Measurements from ENCODE around the gene FNBP1. TPM values are rescaled to one million over a fixed set of nuclear protein-coding genes. Genes with fewer than 3 reads are reported as not detected.

The FNBP1 gene
- total RNA-seq, 1 donor from 2014 or later: 76.6 TPM

DNA sequence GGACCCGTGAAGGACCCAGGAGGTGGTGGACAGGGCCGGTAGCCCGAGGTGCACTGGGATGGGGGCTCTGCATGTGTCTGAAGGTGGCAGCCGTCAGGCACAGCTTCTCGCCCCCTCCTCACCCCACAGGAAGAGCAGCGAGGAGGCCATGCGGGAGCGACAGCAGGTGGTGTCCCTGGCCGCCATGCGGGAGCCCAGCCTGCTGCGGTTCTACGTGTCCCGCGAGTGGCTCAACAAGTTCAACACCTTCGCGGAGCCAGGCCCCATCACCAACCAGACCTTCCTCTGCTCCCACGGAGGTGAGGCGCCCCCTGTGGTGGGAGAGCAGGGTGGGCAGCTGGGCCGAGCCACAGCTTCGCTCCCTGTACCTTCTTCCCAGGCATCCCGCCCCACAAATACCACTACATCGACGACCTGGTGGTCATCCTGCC lies 167.8 kb downstream of the FNBP1 start:
- no peak for DNase-seq

DNA sequence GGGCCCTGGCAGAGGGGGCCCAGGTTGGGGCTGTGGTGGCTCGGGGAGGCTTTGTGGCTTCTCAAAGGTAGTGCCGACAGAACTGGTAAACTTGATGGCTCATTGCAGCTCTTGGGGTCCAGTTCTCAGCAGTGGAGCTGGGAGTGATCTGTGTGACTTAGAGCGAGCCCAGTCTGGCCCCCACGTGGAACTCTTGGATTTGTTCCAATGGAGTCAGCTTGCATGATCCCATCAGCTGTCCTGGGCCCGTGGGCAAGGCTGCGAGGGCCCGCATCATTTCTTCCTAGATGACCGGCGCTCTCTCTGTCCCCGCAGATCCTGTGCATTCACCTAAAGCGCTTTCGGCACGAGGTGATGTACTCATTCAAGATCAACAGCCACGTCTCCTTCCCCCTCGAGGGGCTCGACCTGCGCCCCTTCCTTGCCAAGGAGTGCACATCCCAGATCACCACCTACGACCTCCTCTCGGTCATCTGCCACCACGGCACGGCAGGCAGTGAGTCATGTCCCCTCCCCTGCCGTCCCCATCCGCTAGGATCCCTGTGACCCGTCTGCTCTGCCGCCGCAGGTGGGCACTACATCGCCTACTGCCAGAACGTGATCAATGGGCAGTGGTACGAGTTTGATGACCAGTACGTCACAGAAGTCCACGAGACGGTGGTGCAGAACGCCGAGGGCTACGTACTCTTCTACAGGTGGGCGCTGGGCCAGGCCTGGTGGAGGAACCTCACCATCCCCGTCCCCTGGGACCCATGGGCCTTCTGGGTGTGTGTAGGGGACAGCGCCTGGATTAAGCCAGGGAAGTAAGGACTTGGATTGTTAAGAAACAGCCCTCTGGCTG lies 168.5 kb downstream of the FNBP1 start:
- DNase-seq: no peak

DNA sequence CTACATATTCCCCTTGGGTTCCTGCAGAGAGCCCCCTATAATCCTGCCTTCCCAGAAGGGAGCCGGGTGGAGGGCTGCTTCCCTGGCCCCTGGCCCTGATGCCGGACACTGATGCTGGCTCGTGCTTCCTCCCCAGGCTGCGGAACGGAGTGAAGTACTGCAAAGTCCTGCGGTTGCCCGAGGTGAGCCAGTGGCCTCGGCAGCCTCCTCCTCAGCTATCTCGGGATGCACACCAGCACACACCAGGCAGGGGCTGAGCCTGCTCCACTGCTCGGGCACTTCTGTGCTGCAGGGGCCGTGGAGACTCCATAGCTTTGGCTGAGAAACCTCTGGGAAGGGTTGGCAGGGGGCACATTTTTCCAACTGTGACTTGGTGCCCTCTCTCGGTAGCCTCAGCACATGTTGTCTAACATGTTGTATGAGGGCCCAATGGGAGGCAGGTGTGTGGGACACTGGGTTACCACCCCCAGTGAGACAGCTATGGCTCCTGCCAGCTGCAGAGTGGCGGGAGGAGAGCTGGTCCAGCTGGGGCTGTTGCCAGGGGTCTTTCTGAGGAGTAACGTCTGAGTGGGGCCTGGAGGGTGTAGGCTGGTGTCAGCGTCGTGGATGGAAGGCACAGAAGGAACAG lies 169.3 kb downstream of the FNBP1 start:
- no peak for DNase-seq

DNA sequence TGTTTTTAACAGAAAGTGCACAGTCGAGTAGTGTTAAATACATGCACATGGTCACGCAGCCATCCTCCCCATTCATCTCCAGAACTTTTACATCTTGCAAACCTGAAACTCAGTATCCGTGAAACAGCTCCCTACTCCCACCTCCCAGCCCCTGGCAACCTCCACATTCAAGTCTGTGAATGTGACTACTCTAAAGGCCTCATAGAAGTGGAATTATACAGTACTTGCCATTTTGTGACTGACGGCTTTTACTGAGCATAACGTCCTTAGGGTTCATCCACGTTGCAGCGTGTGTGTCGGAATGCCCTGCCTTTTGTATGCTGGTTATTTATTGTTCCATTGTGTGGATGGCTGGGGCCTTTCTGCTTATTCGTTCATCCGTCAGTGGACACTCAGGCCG lies 171.9 kb downstream of the FNBP1 start:
- no peak for DNase-seq

DNA sequence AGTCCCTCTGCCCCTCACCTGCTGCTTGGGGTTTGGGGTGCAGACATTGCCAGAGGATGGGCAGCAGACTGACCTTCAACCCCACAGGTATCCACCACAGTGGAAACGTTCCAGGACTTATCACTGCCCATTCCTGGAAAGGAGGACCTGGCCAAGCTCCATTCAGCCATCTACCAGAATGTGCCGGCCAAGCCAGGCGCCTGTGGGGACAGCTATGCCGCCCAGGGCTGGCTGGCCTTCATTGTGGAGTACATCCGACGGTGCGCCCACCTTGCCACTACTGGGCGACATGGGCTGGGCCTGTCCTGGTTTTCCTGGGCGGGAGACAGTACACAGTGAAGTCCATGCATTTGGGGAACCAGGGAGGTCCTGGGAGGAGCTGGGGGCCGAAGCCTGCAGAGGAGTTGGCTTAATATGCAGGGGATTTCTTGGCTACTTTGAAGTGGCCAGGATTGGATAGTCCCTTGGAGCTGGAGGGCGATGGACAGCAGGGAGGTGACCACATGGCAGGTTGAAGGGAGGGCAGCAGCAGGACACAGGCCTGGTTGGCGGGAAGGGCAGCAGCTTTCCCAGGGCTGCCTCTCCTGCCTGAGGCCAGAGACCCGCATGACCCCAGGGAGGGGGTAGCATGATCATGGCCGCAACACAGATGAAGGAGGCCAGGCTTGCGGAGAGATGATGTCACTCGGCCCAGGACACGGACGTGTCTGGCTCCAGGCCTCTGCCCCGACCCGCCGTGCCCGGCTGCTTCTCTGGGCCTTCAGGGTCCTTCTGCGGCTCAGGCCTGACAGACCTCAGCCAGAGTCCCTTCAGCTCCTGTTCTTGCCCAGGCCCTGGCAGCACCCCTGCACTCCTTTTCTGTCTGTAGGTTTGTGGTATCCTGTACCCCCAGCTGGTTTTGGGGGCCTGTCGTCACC lies 173.1 kb downstream of the FNBP1 start:
- DNase-seq: no peak

DNA sequence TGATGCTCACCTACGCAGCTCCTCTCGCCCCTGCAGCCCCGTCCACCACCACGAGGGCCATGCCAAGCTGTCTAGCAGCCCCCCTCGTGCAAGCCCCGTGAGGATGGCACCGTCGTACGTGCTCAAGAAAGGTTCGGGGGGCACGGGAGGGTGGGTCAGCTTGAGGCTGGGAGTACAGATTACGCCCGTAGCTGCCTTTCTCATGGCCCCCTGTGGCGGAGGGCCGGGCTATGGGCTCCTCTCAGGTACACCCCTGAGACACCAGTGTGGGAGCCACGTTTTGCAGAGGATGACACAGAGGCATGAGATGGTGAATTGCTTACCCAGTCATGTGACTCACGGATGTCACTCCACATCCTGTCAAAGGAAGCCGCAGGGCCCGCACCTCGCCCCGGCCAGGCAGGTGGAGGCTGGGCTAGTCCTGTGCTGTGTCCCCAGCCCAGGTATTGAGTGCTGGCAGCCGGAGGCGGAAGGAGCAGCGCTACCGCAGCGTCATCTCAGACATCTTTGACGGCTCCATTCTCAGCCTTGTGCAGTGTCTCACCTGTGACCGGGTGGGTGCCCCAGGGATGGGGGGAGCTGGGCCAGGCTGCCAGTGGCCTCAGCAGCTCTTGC lies 174.0 kb downstream of the FNBP1 start:
- DNase-seq: no peak

DNA sequence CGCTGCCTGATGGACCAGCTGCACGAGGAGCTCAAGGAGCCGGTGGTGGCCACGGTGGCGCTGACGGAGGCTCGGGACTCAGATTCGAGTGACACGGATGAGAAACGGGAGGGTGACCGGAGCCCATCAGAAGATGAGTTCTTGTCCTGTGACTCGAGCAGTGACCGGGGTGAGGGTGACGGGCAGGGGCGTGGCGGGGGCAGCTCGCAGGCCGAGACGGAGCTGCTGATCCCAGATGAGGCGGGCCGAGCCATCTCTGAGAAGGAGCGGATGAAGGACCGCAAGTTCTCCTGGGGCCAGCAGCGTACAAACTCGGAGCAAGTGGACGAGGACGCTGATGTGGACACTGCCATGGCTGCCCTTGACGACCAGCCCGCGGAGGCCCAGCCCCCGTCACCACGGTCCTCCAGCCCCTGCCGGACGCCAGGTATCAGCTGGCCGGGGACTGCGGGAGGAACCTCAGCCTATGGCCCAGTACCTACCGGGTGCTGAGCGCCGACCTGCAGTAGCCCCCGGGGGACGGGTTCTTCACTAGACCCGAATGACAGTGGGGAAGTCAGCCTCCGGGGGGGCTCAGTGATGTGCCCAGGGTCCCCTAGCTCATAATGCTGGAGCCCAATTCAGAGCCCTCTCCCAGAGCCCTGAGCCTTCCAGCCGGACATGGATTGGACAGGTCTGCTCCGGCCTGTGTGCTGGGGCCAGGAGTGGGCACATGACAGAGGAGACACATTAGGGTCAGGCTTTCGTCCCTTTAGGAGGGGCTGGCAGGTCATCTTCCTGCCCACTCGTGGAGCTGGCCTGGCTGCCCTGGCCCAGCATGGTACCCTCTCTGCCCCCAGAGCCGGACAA lies 174.7 kb downstream of the FNBP1 start:
- DNase-seq: no peak

DNA sequence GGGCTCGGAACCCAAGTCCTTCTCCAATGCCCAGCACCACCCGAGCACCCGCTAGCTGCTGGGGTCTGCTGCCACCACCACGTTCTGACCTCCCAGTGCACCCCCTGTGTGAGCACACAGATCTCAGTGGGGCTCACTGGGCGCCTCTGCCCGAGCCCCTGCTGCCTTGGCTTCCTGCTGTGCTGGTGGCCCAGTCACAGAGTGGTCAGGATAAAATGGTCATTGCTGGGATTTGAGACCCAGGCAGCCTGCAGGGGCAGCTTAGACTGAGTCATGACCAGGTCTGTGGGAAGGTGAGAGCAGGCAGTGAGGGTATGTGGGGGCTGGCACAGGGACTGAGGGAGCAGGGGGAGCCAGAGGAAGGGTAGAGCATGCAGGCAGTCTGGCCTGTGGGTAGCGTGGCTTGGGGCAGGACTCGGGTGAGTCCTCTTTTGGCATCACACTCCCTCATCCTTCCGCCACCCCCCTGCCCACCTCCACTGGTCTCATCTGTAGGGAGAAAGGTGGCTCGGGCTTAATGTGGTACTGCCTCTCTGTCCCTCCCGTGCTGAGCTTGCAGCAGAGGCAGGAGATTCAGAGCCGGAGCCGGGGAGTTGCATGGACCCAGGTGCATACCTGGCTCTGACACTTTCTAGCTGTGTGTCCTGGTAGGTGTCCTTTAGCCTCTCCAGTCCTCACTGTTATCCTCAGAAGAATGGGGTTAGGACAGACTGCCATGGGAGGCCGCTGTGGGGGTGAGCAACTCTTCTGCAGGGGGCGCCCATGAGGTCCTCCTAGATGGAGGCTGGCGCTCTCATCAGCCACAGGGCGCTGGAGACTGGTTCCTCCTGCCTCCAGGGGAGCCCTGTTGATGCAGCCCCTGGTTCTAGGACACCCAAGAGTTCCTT lies 175.6 kb downstream of the FNBP1 start:
- DNase-seq: no peak

DNA sequence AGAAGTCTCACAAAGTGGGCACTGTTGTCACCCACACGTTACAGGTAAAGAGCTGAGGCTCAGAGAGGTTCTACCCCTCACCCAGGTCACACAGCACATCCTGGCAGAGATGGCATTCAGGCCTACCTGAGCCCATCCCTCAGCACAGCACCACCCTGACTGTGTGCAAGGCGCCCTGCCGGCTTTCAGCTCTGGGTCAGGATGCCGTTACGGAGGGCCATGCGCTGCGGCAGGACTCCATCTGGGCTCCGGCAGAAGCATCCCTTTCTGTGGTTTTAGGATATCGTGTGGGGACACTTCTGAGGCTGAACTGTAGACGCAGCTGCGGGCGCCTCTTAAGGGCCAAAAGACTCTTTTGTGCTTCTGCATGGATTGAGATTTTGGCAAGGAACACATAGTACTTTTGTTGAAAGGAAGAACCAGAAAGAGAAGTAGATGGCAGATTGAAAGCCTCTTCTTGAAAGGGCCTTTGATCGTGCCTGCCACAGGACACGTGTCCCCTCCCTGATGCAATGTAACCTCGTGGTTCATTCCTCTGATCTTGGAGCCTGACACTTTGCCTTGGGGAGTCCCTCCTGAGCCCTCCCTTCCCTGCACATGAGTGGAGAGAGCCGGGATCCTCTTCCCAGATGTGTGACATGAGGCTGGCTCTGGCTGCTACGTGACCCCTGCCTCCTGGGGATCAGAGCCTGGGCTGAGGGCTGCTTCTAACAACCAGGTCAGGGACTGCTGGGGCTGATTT lies 176.4 kb downstream of the FNBP1 start:
- no peak for DNase-seq

DNA sequence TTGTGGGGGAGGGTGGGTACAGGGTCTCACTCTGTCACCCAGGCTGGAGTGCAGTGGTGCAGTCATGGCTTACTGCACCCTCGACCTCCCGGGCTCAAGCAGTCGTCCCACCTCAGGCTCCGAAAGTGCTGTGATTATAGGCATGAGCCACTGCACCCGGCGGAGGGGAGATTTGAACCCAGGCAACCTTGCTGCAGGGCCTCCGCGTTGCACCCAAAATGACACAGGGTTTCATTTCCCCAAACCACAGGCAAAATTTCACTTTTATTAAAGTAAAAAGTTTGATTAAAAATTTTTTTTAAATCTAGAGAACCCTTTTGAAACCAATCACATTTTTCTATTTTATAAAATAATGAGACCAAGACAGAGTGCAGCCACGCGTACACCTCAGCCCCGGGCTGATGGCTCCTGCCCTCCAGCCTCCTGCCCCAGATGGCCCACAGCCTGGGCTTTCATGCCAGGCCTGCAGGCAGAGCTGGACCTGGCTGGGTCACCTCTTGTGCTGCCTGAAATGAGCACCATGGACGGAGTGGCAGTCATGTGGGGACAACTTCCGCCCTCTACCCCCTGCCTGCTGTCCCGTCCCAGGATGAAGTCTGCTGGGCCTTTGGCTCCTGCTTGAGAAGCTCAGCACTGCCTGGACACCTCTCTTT lies 177.2 kb downstream of the FNBP1 start:
- no peak for DNase-seq

DNA sequence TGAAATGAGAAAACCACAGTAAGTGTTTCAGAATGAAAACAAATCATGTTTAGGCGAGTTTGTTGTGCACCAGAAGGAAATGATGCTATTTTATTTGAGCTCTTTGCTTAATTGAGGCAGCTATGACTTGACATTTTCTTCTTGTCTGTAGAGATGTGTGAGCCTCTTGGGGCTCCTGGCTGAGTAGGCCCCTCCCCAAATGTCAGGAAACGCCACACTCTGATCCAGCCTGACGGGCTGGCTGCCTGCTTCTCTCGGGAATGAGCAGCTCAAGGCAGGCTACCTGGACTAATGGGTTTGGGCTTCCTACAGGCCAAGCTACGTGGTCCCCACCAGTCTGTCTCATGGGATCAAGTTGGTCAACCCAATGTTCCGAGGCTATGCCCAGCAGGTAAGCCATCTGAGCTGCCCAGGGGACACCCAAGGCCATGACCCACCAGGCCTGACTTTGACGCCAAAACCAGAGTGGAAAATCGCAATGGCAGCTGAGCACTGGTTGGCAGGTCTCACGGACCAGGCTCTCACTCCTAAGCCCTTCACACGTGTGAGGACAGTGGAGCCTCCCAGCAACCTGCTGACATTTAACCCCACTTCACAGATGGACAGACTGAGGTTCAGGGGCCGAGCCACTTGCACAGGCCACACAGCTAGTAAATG lies 177.9 kb downstream of the FNBP1 start:
- no peak for DNase-seq

DNA sequence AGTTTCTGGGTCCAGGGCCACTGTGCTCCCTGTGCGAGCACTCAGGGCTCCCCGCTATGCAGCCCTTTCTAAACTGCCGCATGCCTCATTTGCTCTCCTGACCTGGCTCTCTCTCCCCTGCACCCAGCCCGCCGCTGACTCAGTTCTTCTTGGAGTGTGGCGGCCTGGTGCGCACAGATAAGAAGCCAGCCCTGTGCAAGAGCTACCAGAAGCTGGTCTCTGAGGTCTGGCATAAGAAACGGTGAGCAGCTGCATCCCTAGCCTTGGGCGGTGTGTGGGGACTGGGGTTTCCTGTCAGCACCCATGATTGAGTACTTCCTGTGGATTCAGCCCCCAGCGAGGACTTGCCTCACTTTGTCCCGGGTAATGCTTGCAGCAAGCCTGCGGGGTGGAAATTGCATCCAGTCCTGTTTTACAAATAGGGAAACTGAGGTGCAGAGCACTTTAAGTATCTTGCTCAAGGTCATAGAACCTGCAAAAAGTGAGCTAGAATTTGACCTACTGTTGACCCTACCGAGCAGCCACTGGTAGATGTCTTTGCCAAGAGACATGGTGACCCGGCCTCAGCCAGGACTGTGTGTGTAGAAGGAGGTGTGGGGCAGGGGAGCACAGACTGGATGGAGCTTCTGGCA lies 179.8 kb downstream of the FNBP1 start:
- DNase-seq: no peak

DNA sequence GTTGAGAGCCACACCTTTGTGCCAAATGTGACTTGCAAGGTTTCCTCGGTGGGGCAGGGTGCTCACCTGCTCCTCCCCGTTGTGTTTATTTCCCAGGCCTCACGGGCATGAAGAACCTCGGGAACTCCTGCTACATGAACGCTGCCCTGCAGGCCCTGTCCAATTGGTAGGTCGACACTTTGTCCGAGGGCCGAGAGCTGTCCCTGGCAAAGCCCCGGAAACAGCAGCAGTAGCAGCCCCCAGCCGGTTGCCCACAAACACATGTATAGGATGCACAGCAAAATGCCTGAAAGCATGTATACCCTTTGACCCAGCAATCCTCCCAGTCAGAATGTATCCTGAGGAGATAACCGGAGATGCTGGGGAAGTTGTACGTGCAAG lies 181.6 kb downstream of the FNBP1 start:
- DNase-seq: no peak

DNA sequence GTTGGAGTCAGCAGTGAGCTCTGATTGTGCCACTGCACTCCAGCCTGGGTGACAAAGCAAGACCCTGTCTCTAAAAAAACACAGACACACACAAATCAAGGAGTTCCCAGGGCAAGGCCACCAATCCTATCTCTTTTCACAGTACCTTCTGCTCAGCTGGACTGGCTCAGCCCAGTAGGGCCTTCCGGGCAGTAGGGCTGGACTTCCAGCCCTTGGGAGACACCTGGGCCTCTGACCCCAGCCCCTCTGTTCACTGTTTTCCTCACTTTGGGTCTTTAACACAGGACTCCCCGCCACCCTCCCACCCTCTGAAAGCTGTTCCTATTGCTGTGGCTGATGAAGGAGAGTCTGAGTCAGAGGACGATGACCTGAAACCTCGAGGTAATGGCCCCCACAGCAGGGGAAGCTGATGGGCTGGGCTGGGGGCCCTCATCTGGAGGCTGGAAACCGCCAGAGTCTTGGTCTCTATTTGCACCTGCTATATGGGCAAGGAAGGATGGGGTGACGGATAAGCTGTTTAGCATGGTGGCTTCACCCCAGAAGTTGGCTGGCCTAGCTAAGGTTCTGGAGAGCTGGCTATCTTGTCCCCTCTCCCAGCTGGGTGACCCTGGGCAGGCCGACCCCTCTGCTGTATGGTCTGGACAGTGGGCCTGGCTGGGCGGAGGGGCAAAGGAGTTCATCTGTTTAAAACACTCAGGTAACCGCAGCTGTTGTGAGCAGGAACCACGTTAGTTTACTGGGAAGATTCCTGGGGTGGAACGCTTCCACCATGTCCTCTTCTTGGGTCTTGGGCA lies 182.1 kb downstream of the FNBP1 start:
- no peak for DNase-seq

DNA sequence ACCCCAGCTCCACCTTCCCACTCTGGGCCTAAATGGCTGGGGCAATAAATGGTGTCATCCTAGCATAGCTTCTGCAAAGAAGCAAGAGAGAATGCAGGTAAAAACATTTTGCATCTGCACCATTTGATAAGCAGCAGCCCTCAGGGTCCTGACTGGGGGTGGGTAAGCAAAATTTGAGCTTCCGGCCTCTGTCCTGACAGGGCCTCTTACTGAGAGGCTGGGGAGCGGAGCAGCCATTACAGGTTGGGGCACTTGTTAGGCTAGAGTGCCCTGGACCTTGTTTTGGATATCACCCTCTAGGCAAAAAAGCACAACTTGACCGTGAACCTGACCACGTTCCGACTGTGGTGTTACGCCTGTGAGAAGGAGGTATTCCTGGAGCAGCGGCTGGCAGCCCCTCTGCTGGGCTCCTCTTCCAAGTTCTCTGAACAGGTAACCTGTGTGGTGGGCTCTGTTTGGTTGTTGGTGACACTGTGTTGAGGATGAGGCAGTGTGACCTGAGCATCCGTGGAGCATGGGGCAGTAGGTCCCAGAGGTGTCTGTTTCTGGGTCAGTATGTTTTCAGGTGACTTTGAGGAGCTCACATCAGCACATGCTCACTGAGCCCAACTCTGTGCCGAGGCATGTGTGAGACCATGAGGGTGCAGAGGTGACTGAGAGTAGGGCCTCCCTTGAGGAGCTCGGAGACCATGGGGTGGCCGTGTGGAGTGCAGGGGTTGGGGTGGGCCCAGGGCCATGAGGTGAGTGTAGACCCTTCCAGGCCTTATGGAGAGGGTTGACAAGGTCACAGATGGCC lies 184.6 kb downstream of the FNBP1 start:
- no peak for DNase-seq

DNA sequence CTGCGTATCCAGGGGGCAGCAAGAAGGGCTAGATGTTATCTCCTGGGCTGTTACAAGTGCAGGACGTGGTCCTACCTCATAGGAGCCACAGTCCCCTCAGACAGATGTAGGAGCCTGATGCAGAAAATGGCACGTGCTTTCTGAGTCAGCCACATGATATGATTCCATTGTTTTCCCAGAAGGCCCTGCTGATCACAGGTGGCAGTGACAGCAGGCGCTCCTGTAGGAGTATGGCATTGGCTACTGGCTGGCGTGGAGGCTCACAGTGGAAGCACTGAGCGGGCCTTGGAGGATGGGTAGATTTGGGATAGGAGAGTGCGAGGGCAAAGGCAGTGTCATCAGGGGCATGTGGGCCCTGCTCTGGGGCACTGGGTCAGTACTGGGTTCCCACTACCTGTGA lies 185.8 kb downstream of the FNBP1 start:
- DNase-seq: no peak
